AG04450 (cell line): ENCODE data around the gene CD79B. TPM values are rescaled to one million over a fixed set of nuclear protein-coding genes. Genes with fewer than 3 reads are reported as not detected.
"Not testable (repeated sequence)": the region's sequence is repeated elsewhere in the genome, so short reads cannot be mapped to it uniquely, and the experiment has no call there.

Experiments used
- CTCF ChIA-PET: fragments of 300-600, 350-600 bp; formaldehyde crosslinking; extraction: SDS; loops from one replicate; lab custom pipeline; 2022; ENCODE audit warnings: antibody characterized with exemption, inconsistent platforms; lab: Charles Lee
- POLR2A ChIA-PET: fragments of 350-600 bp; formaldehyde crosslinking; extraction: SDS; loops from one replicate; lab custom pipeline; 2021; ENCODE audit warnings: antibody characterized with exemption, inconsistent platforms; lab: Yijun Ruan, JAX
- DNase-seq: peaks from one replicate; pipeline ENCODE4 v3.0.0-alpha.2; 2011; ENCODE audit warnings: low read depth, low spot score
- H3K27ac ChIP-seq: one replicate; pipeline ENCODE4 v1.5.1; 2012; ENCODE audit warnings: low read depth, low read length, control low read depth
- H3K27me3 ChIP-seq: one replicate; pipeline ENCODE4 v1.6.0; 2012; ENCODE audit warnings: low read length; ENCODE audit not compliant: control insufficient read depth, insufficient read depth
- H3K4me3 ChIP-seq: 2 replicates; pipeline ENCODE4 v1.5.1; 2011; ENCODE audit warnings: mild to moderate bottlenecking, low read depth, low read length, control low read depth
- H3K9me3 ChIP-seq: 2 replicates; pipeline ENCODE4 v1.5.1; 2012; ENCODE audit warnings: low read length; ENCODE audit not compliant: control insufficient read depth, insufficient read depth
- CTCF ChIP-seq: IDR thresholded peaks from 2 replicates; pipeline ENCODE4 v1.5.1; 2011; ENCODE audit warnings: low read depth, low read length, control low read depth, inconsistent platforms
- polyA plus RNA-seq: library from polyadenylated mRNA; depleted of rRNA; stranded (reverse); fragments of >200 nt; gene quantifications from 2 replicates; pipeline ENCODE4 v1.2.3, GENCODE V29; 2011

CD79B gene
- polyA plus RNA-seq, 1 experiment = not detected

GRCh38 chr17:63927464-63928171, 4.5 kb downstream of the CD79B start:
- Histone ChIP-seq H3K27me3 (peaks cover 2% of the 10 kb centered on the region), H3K27ac (no peak overlapping the region), H3K4me3 (no peak overlapping the region), H3K9me3 (no peaks in the 10 kb centered on the region)
- no peak for DNase-seq
- CTCF ChIA-PET = interaction anchor here (0.8 to 3.8 kb wide), 2 partner anchors 9 to 19 kb away, joined by 3 to 17 read pairs; no protein-coding TSS in a partner anchor
- POLR2A ChIA-PET = interaction anchor here (0.6 kb wide), 1 partner anchor 287 kb away, joined by 3 read pairs; no protein-coding TSS in a partner anchor
- no peak for TF ChIP-seq CTCF

GRCh38 chr17:63926164-63926563, 6.0 kb downstream of the CD79B start:
- Histone ChIP-seq H3K4me3 (no peak overlapping the region), H3K9me3 (no peaks in the 10 kb centered on the region), H3K27me3 (peaks cover 2% of the 10 kb centered on the region), H3K27ac (no peak overlapping the region)
- DNase-seq = no peak
- POLR2A ChIA-PET = no interaction called here
- TF ChIP-seq CTCF = no peak
- CTCF ChIA-PET = interaction anchor here (0.9 kb wide), 1 partner anchor 21 kb away, joined by 3 read pairs; no protein-coding TSS in a partner anchor

- no peak overlapping the region for H3K4me3 ChIP-seq
- CTCF ChIA-PET = interaction anchor here (0.9 to 1.4 kb wide), 2 partner anchors 22 to 103 kb away, joined by 3 to 5 read pairs; no protein-coding TSS in a partner anchor
- POLR2A ChIA-PET = no interaction called here
- no peak for TF ChIP-seq CTCF
- no peak for DNase-seq
- H3K9me3 ChIP-seq = no peaks in the 10 kb centered on the region
- peaks cover 4% of the 10 kb centered on the region for H3K27me3 ChIP-seq
- no peak overlapping the region for H3K27ac ChIP-seq
Measured at GRCh38 chr17:63925615-63926014, 6.5 kb downstream of the CD79B start.

- CTCF ChIA-PET = interaction anchor here (0.9 to 1.9 kb wide), 3 partner anchors 11 to 106 kb away, joined by 3 to 9 read pairs (median 4); partner anchors contain the start of gene CSHL1
- H3K27ac ChIP-seq, H3K4me3 ChIP-seq, H3K9me3 ChIP-seq, POLR2A ChIA-PET, DNase-seq: not testable (repeated sequence)
- peaks cover 11% of the 10 kb centered on the region for H3K27me3 ChIP-seq
Measured at GRCh38 chr17:63922402-63922801, 9.7 kb downstream of the CD79B start.

- peaks cover 16% of the 10 kb centered on the region for H3K27me3 ChIP-seq
- POLR2A ChIA-PET, H3K27ac ChIP-seq, H3K9me3 ChIP-seq, DNase-seq, H3K4me3 ChIP-seq: not testable (repeated sequence)
- CTCF ChIA-PET = interaction anchor here (1.0 to 4.6 kb wide), 8 partner anchors 9 to 215 kb away, joined by 3 to 110 read pairs (median 16); partner anchors contain the start of gene CD79B
Measured at GRCh38 chr17:63920779-63921178, 11.4 kb downstream of the CD79B start.

GRCh38 chr17:63920050-63920449, 12.1 kb downstream of the CD79B start:
- POLR2A ChIA-PET, H3K27ac ChIP-seq, DNase-seq, H3K4me3 ChIP-seq, H3K9me3 ChIP-seq: not testable (repeated sequence)
- peaks cover 20% of the 10 kb centered on the region for H3K27me3 ChIP-seq
- CTCF ChIA-PET = interaction anchor here (0.7 to 4.6 kb wide), 26 partner anchors 10 to 442 kb away, joined by 3 to 110 read pairs (median 6); partner anchors contain the start of genes CD79B and ICAM2
